Fibroblast of skin of left quadriceps (primary cell): ENCODE measurements around the gene CPT1C.

ENCODE experiments used
- DNase-seq, 2 experiments: peaks; one replicate each; pipeline ENCODE4 v3.0.0-alpha.2; 2013; ENCODE audit warnings: low read depth in 2 of 2

CPT1C gene

DNA sequence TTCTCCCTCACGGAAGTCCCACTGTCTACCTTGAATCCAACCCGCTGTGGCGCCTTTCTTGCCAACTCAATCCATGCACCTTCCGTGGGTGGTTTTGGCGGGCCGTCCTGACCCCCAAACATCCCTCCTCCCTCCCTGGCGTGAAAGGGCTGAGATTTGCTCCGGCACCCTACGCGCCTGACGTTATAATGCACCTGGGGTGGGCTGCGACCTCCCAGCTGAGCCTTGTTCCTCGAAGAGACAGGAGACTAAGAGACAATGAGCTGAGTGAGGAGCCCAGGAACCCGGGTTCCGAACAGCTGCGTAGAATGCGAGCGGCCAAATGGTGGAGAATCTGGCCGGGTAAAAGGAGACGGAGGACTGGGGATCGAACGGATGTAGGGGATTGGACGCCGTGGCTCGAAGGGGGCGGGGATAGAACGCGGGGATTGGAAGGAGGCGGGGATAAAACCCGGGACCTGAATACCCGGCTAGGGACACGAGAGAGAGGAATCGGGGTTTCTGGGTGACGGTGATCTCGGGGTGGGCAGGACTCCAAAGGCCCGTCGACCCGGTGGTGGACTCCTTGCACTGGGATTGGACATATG is at the start of gene CPT1C:
TSS of gene CPT1C (plus strand) at position 461 of the 587 bp plus-strand sequence. CDS start 1,137 bp downstream, outside the sequence.
- DNase-seq: peak; percentile 69 to 71

DNA sequence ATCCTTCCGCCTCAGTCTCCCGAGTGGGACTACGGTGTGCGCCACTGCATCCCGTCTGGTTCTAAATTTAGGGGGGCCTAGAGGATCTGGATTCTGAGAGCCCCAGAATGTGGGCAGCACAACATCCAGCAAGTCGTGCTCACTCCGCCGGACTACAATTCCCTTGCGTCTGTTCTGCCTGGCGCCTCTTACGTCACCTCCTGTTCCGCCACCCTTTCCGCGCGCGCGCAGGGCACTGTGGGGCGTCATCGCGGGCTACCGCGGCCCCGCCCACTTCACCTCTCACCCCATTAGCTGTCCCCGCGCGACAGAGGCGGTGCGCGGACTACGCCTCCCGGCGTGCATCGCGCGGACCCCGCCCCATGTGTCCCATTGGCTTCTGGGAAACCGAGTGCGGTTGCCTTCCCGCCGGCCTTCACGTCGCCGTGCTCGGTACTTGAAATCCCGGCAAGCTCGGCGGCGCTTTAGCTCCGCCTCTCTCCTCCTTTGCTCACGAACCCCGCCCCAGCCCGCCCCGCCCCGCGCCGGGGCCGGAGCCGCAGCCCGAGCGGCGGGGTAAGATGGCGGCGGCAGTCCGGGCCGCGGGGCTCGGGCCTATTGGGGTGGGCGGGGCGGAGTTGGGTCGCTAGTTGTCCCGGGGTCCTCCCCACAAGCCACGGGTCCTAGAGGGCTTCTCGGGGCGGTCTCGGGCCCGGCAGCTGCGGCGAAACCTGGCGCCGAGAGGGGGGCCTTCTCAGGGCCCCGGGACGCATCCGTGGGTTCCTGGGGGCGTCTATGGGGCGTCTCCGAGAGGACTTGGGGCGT is 49.0 kb upstream of the CPT1C start, which contains the start of gene SCAF1:
TSS of gene SCAF1 (plus strand) at position 522 of the 804 bp plus-strand sequence. CDS start 2,818 bp downstream, outside the sequence.
- peak; percentile 99 for DNase-seq

DNA sequence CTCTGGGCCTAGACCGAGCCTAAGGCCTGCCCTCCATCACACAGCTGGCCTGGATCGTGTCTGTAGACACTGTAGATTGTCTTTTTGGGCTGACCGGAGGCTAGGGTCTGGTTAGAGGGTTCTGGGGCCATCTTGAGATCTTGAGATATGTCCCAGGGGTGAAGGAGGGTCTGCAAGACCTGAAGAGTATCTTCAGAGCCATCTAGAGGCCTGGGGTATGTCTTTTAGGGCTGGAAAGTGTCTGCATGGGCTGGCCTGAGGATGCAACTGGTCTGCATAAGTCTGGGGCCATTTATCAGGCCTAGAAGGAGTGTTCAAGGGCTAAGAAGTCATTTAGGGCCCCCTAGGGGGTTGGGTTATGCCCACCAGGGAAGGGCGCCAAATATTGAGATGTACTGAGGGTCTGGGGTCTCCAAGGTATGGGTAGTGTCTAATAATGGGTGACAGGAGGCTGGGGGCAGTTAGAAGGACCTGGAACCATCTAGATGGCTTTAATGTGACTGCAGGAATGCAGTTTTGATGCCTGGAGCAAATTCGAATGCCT is 48.4 kb upstream of the CPT1C start:
- DNase-seq: no peak

- no peak for DNase-seq
These were observed 47.5 kb upstream of the CPT1C start for GRCh38 chr19:49643466-49643865.

GRCh38 chr19:49645592-49645991 is 45.3 kb upstream of the CPT1C start:
- DNase-seq: no peak

DNA sequence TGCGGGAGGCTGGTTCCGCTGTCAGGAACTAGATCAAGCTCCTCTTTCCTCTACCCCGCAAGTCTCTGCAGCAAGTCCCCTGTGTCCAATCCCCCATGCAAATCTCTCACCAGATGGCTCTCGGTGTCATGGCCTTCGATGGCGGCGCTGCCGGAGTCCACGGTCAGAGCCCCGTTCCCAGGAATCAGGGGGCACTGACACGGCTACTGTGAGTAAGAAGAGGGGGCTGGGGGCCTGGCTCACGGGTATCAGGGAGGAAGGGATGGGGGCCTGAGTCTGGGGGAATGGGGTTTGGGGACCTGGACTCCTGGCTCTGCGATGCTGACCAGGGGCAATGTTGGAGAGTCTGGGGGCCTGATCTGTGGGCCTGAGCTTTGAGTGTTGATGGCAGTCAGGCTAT is 44.9 kb upstream of the CPT1C start:
- DNase-seq: no peak

GRCh38 chr19:49646586-49646985 is 44.3 kb upstream of the CPT1C start:
- DNase-seq: no peak

GRCh38 chr19:49651029-49651819 is 39.7 kb upstream of the CPT1C start:
- DNase-seq: no peak

DNA sequence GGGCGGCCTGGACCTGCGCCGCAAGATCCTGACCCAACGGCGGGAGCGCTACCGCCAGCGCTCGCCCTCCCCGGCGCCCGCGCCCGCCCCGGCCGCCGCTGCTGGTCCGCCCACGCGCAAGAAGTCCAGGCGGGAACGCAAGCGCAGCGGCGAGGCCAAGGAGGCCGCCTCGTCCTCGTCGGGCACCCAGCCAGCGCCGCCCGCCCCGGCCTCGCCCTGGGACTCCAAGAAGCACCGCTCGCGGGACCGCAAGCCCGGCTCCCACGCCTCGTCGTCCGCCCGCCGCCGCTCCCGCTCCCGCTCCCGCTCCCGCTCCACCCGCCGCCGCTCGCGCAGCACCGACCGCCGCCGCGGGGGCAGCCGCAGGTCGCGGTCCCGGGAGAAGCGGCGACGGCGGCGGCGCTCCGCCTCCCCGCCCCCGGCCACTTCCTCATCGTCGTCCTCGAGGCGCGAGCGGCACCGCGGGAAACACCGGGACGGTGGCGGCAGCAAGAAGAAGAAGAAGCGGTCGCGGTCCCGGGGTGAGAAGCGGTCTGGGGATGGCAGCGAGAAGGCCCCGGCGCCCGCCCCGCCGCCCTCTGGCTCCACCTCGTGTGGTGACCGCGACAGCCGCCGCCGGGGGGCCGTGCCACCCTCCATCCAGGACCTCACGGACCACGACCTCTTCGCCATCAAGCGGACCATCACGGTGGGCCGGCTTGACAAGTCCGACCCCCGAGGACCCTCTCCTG is 38.9 kb upstream of the CPT1C start:
- no peak for DNase-seq

DNA sequence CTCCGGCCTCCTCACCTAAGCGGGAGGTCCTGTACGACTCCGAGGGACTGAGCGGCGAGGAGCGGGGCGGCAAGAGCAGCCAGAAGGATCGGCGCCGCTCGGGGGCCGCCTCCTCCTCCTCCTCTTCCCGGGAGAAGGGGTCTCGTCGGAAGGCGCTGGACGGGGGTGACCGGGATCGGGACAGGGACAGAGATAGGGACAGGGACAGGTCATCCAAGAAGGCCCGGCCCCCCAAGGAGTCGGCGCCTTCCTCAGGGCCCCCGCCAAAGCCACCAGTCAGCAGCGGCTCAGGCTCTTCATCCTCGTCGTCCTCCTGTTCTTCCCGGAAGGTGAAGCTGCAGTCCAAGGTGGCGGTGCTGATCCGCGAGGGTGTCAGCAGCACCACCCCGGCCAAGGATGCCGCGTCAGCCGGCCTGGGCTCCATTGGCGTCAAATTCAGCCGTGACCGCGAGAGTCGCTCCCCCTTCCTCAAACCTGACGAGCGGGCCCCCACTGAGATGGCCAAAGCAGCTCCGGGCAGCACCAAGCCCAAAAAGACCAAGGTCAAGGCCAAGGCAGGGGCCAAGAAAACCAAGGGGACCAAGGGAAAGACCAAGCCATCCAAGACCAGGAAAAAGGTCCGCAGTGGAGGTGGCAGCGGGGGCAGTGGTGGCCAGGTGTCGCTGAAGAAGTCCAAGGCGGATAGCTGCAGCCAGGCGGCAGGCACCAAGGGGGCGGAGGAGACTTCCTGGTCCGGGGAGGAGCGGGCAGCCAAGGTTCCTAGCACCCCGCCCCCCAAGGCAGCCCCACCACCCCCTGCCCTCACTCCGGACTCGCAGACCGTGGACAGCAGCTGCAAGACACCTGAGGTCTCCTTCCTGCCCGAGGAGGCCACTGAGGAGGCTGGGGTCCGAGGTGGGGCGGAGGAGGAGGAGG is 38.1 kb upstream of the CPT1C start:
- no peak for DNase-seq

GRCh38 chr19:49653466-49653806 is 37.5 kb upstream of the CPT1C start:
- DNase-seq: no peak

- no peak for DNase-seq
These were observed 36.3 kb upstream of the CPT1C start for GRCh38 chr19:49654581-49654980.

GRCh38 chr19:49655570-49656455 is 35.1 kb upstream of the CPT1C start:
- no peak for DNase-seq

DNA sequence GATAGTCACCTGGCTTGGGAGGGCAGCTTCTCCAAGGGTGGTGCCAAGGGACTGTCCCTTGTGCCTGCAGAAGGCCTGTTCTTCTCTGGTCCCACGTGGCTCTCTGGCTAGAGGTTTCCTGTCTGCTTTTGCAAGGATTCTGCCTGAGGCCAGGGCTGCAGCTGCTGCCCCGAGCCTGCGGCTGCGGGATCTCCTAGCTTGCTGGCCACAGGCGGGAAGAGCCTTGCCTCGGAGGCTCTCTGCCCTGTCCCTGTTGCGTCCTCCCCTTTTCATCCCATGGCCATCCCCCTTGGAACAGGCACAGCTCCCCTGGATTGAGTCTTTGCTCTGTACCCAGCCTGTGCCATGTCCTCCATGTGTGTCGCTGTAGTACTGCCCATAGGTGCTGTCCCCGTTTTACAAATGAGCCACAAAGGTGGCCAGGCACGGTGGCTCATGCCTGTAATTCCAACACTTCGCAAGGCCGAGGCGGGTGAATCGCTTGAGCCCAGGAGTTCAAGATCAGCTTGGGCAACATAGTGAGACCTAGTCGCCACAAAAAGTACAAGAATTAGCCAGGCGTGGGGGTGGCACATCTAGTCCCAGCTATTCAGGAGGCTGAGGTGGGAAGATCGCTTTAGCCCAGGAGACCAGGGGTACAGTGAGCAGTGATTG is 34.3 kb upstream of the CPT1C start:
- no peak for DNase-seq

DNA sequence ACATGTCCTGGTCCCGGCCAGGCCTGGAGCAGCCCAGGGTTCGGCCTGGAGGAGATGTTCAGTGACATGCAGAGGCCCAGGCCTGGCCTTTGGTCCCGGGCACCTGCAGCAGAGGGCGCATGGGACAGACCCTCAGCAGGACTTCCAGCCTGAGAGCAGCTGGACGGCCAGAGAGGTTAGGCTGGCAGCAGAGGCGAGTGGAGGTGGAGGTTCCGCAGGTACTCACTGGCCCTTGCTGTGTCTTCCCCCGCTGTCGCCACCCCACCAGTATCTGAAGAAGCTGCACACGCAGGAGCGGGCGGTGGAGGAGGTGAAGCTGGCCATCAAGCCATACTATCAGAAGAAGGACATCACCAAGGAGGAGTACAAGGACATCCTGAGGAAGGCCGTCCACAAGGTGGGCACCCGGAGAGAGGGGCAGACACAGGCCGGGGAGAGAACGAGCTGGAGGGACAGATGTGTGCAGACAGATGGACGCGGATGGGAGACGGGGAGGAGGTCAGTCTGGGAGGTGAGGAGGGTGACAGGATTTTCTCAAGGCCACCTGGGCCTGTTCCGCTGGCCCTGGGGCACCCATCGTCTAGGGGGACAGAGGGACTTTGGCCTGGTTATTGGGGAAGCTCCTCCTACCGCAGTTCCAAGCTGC is 33.3 kb upstream of the CPT1C start:
- no peak for DNase-seq

DNA sequence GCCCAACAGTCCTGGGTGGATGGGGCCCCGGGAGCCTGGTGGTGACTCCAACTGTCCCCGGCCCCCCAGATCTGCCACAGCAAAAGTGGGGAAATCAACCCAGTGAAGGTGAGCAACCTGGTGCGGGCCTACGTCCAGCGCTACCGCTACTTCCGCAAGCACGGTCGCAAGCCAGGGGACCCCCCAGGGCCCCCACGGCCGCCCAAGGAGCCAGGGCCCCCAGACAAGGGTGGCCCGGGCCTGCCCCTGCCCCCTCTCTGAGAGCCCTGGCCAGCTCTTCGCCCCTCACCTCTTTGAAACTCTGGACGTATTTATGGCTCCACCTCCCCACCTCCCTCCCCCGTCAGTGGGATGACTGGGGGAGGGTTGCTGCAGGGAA is 32.8 kb upstream of the CPT1C start:
- no peak for DNase-seq

DNA sequence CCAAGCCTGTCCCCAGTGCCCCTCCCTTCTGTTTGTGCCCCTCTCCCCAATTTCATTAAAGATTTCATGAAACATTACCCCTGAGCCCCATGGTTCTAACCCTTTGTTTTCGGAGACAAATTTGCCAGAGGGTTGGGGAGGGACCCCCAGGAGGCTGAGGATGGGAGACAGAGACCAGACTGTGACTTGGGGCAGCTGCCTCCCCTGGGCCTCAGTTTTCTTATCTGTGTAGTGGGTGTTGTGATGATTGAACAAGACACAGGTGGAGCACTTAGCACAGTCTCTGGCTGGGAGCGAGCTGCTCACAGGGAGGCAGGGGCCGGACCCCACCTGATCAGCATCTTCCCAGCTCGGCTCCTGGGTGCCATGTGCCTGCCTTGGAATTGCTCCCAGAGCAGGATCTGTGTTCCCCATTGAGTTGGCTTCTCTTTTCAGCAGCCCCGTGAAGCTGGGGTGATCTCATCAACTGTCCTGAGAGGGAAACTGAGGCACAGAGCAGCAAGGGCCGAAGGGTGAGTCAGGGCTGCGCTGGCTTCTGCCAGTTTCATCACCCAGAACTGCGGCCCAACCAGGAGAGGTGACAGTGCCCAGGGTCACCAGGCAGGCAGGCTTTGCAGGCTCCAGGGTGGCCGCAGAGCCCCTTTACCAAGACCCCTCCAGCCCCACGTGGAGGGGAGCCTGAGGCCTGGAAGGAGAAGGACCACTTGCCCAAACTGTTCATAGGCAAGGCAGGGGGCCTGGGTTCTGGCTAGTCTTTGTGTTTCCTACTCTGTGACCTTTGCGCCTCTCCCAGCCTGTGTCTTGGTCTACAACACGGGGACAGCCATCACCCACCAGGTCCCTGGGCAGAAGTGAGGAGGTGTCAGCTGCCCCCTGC is 32.1 kb upstream of the CPT1C start:
- DNase-seq: no peak
